ENCODE measurements around the gene ANO4.
"Not testable (repeated sequence)": the region's sequence is repeated elsewhere in the genome, so short reads cannot be mapped to it uniquely, and the experiment has no call there.

ANO4 gene

DNA sequence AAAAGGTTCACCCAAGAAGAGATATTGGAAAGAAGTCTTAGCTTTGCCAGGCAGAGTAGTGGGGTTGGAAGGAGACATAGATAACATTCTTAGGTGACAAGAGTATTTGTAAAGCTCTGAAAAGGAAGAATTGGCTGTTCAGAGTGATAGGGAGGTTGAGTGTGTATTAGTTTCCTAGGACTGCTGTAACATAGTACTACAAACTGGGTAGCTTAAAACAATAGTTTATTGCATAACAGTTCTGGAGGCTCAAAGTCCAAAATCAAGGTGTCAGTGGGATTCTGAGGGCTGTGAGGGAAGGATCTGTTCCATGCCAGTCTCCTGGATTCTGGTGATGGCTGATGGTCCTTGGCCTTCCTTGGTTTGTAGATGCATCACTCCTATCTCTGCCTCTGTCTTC, 258.6 kb downstream of the ANO4 start:
- H3K4me3 ChIP-seq (ENCODE audit: low read length in 2 of 2), result no peak overlapping the region
- no peak overlapping the region for H3K9ac ChIP-seq (ENCODE audit: low read length in 2 of 2)
- no peaks in the 10 kb centered on the region for H3K36me3 ChIP-seq (ENCODE audit: control insufficient read depth in 2 of 2, insufficient read depth in 2 of 2, low read length in 2 of 2)
- H3K4me1 ChIP-seq (ENCODE audit: control insufficient read depth, insufficient read depth, low read length), result no peaks in the 10 kb centered on the region
- no peaks in the 10 kb centered on the region for H3K9me3 ChIP-seq (ENCODE audit: control insufficient read depth in 2 of 2, low read length in 2 of 2)
- no peak overlapping the region for H3K27ac ChIP-seq (ENCODE audit: low read length)
- H3K27me3 ChIP-seq (ENCODE audit: control insufficient read depth in 1 of 2, insufficient read depth in 2 of 2, low read length in 2 of 2), result no peaks in the 10 kb centered on the region

DNA sequence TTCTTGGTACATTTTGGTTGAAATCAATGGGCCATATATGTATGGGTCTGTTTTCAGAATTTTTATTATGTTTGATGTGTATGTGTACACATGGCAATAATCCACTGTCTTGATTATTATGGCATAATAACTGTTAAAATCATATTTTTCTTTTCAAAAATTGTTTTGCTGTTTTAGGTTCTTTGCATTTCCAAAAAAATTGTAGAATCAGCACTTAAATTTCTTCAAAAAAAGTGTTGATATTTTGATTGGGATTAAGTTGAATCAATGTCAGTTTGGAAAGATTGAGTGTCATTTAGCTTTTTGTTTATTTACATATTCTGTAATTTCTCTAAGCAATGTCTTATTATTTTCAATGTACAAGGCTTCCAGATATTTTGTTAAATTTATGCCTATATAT, 261.4 kb downstream of the ANO4 start:
- no peaks in the 10 kb centered on the region for H3K9me3 ChIP-seq (ENCODE audit: control insufficient read depth in 2 of 2, low read length in 2 of 2)
- no peaks in the 10 kb centered on the region for H3K27me3 ChIP-seq (ENCODE audit: control insufficient read depth in 1 of 2, insufficient read depth in 2 of 2, low read length in 2 of 2)
- no peak overlapping the region for H3K4me3 ChIP-seq (ENCODE audit: low read length in 2 of 2)
- H3K27ac ChIP-seq (ENCODE audit: low read length), result no peak overlapping the region
- H3K36me3 ChIP-seq (ENCODE audit: control insufficient read depth in 2 of 2, insufficient read depth in 2 of 2, low read length in 2 of 2), result no peaks in the 10 kb centered on the region
- no peak overlapping the region for H3K9ac ChIP-seq (ENCODE audit: low read length in 2 of 2)
- H3K4me1 ChIP-seq (ENCODE audit: control insufficient read depth, insufficient read depth, low read length), result no peaks in the 10 kb centered on the region

DNA sequence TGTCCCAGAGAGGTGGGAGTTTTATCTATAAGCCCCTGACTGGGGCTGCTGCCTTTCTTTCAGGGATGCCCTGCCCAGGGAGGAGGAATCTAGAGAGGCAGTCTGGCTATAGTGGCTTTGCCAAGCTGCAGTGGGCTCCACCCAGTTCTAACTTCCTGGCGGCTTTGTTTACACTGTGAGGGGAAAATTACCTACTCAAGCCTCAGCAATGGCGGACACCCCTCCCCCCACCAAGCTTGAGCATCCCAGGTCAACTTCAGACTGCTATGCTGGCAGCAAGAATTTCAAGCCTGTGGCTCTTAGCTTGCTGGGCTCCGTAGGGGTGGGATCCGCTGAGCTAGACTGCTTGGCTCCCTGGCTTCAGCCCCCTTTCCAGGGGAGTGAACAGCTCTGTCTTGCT, 267.9 kb downstream of the ANO4 start:
- not testable (repeated sequence) for H3K4me3 ChIP-seq (ENCODE audit: low read length in 2 of 2); H3K4me1 ChIP-seq (ENCODE audit: control insufficient read depth, insufficient read depth, low read length); H3K36me3 ChIP-seq (ENCODE audit: control insufficient read depth in 2 of 2, insufficient read depth in 2 of 2, low read length in 2 of 2); H3K27me3 ChIP-seq (ENCODE audit: control insufficient read depth in 1 of 2, insufficient read depth in 2 of 2, low read length in 2 of 2); H3K27ac ChIP-seq (ENCODE audit: low read length); H3K9me3 ChIP-seq (ENCODE audit: control insufficient read depth in 2 of 2, low read length in 2 of 2); H3K9ac ChIP-seq (ENCODE audit: low read length in 2 of 2)

DNA sequence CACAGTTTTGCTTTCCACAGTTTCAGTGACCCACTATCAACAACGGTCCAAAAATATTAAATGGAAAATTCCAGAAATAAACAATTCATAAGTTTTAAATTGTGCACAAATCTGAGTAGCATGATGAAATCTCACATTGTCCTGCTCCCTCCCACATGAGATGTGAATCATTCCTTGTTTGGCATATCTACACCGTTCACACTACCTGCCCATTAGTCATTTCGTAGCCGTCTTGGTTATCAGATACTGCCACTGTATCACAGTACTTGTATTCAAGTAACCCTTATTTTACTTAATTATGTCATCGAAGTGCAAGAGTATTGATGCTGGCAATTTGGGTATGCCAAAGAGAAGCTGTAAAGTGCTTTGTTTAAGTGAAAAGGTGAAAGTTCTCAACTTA, 270.1 kb downstream of the ANO4 start:
- Histone ChIP-seq H3K9ac (ENCODE audit: low read length in 2 of 2) (no peak overlapping the region), H3K27me3 (ENCODE audit: control insufficient read depth in 1 of 2, insufficient read depth in 2 of 2, low read length in 2 of 2) (no peaks in the 10 kb centered on the region), H3K4me3 (ENCODE audit: low read length in 2 of 2) (no peak overlapping the region), H3K9me3 (ENCODE audit: control insufficient read depth in 2 of 2, low read length in 2 of 2) (no peaks in the 10 kb centered on the region), H3K4me1 (ENCODE audit: control insufficient read depth, insufficient read depth, low read length) (no peaks in the 10 kb centered on the region), H3K36me3 (ENCODE audit: control insufficient read depth in 2 of 2, insufficient read depth in 2 of 2, low read length in 2 of 2) (no peaks in the 10 kb centered on the region), H3K27ac (ENCODE audit: low read length) (no peak overlapping the region)

DNA sequence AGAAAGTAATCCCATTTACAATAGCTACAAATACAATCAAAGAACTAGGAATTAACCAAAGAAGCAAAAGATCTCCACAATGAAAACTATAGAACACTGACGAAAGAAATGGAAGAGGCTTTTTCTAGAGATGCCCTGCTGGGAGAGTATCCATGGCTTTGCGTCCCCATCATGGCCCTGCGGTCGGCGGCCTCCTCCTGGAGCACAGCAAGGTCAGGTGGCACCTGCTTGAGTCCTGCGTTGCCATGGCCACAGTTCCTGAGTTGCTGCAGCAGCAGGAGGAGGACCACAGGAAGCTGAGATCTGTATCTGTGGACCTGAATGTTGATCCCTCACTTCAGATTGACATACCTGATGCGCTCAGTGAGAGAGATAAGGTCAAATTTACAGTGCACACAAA, 271.9 kb downstream of the ANO4 start:
- no peaks in the 10 kb centered on the region for H3K4me1 ChIP-seq (ENCODE audit: control insufficient read depth, insufficient read depth, low read length)
- H3K36me3 ChIP-seq (ENCODE audit: control insufficient read depth in 2 of 2, insufficient read depth in 2 of 2, low read length in 2 of 2), result no peaks in the 10 kb centered on the region
- H3K9me3 ChIP-seq (ENCODE audit: control insufficient read depth in 2 of 2, low read length in 2 of 2), result no peaks in the 10 kb centered on the region
- no peak overlapping the region for H3K9ac ChIP-seq (ENCODE audit: low read length in 2 of 2)
- no peak overlapping the region for H3K27ac ChIP-seq (ENCODE audit: low read length)
- H3K4me3 ChIP-seq (ENCODE audit: low read length in 2 of 2), result no peak overlapping the region
- no peaks in the 10 kb centered on the region for H3K27me3 ChIP-seq (ENCODE audit: control insufficient read depth in 1 of 2, insufficient read depth in 2 of 2, low read length in 2 of 2)

DNA sequence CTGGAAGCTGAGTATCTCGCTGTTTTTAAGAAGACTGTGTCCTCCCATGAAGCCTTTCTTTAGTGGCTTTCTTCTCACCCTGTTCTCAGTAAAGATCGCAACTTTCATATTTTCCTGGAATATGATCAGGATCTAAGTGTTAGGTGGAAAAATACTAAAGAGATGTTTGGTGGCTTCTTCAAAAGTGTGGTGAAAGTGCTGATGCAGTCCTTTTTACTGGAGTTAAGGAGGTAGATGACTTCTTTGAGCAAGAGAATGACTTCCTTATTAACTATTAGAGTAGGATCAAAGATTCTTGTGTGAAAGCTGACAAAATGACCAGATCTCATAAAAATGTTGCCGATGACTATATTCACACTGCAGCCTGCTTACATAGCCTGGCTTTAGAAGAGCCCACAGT, 273.8 kb downstream of the ANO4 start:
- Histone ChIP-seq H3K27me3 (ENCODE audit: control insufficient read depth in 1 of 2, insufficient read depth in 2 of 2, low read length in 2 of 2) (no peaks in the 10 kb centered on the region), H3K27ac (ENCODE audit: low read length) (no peak overlapping the region), H3K9ac (ENCODE audit: low read length in 2 of 2) (no peak overlapping the region), H3K36me3 (ENCODE audit: control insufficient read depth in 2 of 2, insufficient read depth in 2 of 2, low read length in 2 of 2) (no peaks in the 10 kb centered on the region), H3K9me3 (ENCODE audit: control insufficient read depth in 2 of 2, low read length in 2 of 2) (no peaks in the 10 kb centered on the region), H3K4me3 (ENCODE audit: low read length in 2 of 2) (no peak overlapping the region), H3K4me1 (ENCODE audit: control insufficient read depth, insufficient read depth, low read length) (no peaks in the 10 kb centered on the region)

DNA sequence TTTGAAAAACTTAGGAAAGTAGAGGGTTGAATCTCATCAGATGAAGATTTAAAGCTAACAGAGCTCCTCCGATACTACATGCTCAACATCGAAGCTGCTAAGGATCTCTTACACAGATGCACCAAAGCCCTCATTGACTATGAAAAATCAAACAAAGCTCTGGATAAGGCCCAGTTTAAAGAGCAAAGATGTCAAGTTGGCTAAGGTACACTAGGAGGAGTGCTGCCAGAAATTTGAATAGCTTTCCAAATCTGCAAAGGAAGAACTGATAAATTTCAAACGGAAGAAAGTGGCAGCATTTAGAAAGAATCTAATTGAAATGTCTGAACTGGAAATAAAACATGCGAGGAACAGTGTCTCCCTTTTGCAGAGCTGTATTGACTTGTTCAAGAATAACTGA, 274.3 kb downstream of the ANO4 start:
- Histone ChIP-seq H3K36me3 (ENCODE audit: control insufficient read depth in 2 of 2, insufficient read depth in 2 of 2, low read length in 2 of 2) (no peaks in the 10 kb centered on the region), H3K9me3 (ENCODE audit: control insufficient read depth in 2 of 2, low read length in 2 of 2) (no peaks in the 10 kb centered on the region), H3K27me3 (ENCODE audit: control insufficient read depth in 1 of 2, insufficient read depth in 2 of 2, low read length in 2 of 2) (no peaks in the 10 kb centered on the region), H3K27ac (ENCODE audit: low read length) (no peak overlapping the region), H3K4me1 (ENCODE audit: control insufficient read depth, insufficient read depth, low read length) (no peaks in the 10 kb centered on the region), H3K4me3 (ENCODE audit: low read length in 2 of 2) (no peak overlapping the region), H3K9ac (ENCODE audit: low read length in 2 of 2) (no peak overlapping the region)

DNA sequence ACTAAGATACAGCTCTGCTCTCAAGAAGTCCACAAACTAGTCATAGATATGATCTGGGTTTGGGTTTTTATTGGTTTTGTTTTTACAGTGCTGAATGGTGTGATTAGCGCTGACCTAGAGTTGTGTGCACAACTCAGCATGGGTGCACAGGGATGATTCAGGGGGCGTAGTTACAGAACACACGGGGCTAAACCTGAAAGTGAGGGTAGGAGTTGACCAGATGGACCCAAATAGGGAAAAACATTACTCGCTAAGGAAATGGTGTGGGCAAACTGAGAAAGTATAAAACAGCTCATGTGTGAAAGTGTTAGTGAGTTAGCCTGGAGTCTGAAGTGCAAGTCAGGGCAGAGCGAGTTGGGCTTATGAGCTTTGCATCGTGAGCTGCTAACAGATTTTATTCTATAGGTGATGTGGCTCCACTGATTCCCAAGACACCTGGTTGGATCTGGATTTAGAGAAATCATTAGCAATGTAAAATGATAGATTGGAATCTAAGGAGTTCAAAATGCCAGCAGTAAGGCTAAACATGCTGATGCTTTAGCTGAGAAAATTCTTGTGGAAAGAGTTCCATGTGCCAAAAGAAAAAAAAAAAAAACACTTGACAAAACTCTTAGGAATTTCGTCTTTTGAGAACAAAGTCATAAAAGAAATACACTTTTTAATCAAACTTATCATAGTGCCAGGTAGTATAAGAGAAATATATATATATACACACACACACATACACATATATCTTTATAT, 280.5 kb downstream of the ANO4 start:
- Histone ChIP-seq H3K4me3 (ENCODE audit: low read length in 2 of 2) (no peak overlapping the region), H3K27me3 (ENCODE audit: control insufficient read depth in 1 of 2, insufficient read depth in 2 of 2, low read length in 2 of 2) (no peaks in the 10 kb centered on the region), H3K4me1 (ENCODE audit: control insufficient read depth, insufficient read depth, low read length) (peaks cover 2% of the 10 kb centered on the region), H3K9ac (ENCODE audit: low read length in 2 of 2) (no peak overlapping the region), H3K36me3 (ENCODE audit: control insufficient read depth in 2 of 2, insufficient read depth in 2 of 2, low read length in 2 of 2) (no peaks in the 10 kb centered on the region), H3K9me3 (ENCODE audit: control insufficient read depth in 2 of 2, low read length in 2 of 2) (no peaks in the 10 kb centered on the region), H3K27ac (ENCODE audit: low read length) (no peak overlapping the region)

DNA sequence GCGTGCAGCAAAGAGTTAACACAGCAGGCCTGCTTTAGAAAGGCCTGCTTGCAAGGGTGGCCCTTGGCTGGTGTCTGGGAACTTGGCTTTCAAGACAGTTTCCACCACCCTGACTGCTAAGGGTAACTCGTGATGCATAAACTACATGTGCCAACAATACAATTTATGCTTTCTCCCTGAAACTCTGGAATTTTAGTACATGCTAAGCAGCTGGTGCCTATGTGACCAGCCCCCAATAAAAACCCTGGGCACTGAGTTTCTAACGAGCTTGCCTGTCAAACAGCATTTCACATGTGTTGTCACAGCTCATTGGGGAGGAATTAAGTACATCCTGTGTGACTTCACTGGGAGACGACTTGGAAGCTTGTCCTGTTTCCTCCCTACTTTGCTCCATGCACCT, 282.3 kb downstream of the ANO4 start:
- Histone ChIP-seq H3K27ac (ENCODE audit: low read length) (no peak overlapping the region), H3K9ac (ENCODE audit: low read length in 2 of 2) (no peak overlapping the region), H3K36me3 (ENCODE audit: control insufficient read depth in 2 of 2, insufficient read depth in 2 of 2, low read length in 2 of 2) (no peaks in the 10 kb centered on the region)

DNA sequence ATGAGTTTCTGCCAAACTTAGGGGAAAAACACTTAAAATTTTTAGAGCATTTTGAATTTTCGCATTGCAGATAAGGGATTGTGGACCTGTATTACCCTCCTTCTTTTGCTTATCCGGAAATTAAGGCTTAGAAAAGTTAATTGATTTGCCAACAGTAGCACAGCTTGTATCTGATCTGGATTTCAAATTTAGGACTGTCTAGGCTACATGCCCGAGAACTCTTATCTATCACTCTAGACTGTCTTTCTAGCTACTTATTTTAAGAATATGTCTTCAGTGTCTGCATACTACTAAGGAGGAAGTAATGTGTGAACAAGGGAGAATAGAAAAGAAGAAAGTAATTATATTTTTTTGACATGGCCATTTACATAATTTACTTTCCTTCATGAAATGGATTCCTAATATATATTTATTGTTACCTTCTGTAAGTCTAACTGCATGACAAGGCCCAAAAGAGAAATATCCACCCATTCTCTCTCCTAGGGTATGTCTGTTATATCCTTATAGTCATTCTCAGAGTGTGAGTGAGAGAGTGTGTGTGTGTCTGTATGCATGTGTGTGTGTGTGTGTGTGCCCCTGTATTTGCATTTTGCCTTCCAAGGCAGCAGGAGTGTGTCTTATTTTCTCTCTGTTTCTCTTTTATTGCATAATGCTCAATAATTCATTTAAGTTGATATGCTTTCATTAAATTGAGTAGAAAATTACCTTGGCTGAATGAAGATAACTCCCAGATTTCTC, 283.4 kb downstream of the ANO4 start:
- Histone ChIP-seq H3K4me1 (ENCODE audit: control insufficient read depth, insufficient read depth, low read length) (peaks cover 2% of the 10 kb centered on the region), H3K9ac (ENCODE audit: low read length in 2 of 2) (no peak overlapping the region), H3K36me3 (ENCODE audit: control insufficient read depth in 2 of 2, insufficient read depth in 2 of 2, low read length in 2 of 2) (no peaks in the 10 kb centered on the region), H3K4me3 (ENCODE audit: low read length in 2 of 2) (no peak overlapping the region), H3K27ac (ENCODE audit: low read length) (no peak overlapping the region), H3K27me3 (ENCODE audit: control insufficient read depth in 1 of 2, insufficient read depth in 2 of 2, low read length in 2 of 2) (no peaks in the 10 kb centered on the region), H3K9me3 (ENCODE audit: control insufficient read depth in 2 of 2, low read length in 2 of 2) (no peaks in the 10 kb centered on the region)

More for the DNA sequence above, 282.3 kb downstream of the ANO4 start:
- Histone ChIP-seq H3K4me1 (ENCODE audit: control insufficient read depth, insufficient read depth, low read length) (peaks cover 2% of the 10 kb centered on the region), H3K9me3 (ENCODE audit: control insufficient read depth in 2 of 2, low read length in 2 of 2) (no peaks in the 10 kb centered on the region), H3K27me3 (ENCODE audit: control insufficient read depth in 1 of 2, insufficient read depth in 2 of 2, low read length in 2 of 2) (no peaks in the 10 kb centered on the region), H3K4me3 (ENCODE audit: low read length in 2 of 2) (no peak overlapping the region)

Measured in stomach smooth muscle (tissue), 2 donors.